ENCODE results near the gene MAGI1. TPM values are rescaled to one million over a fixed set of nuclear protein-coding genes. Genes with fewer than 3 reads are reported as not detected.
"Not testable (repeated sequence)": the region's sequence is repeated elsewhere in the genome, so short reads cannot be mapped to it uniquely, and the experiment has no call there.

The MAGI1 gene
- total RNA-seq, 2 experiments from 2014 or later = 0.29 to 4.3 TPM

GRCh38 chr3:65861718-65862117 is 177.0 kb downstream of the MAGI1 start:
- Mint-ChIP-seq H3K4me3 (no peak overlapping the region), H3K27ac (no peak overlapping the region), H3K27me3 (no peaks in the 10 kb centered on the region)

GRCh38 chr3:65859612-65860011 is 179.1 kb downstream of the MAGI1 start:
- H3K9me3 Mint-ChIP-seq (ENCODE audit: low read depth); H3K36me3 Mint-ChIP-seq; H3K27ac Mint-ChIP-seq; DNase-seq; H3K27me3 Mint-ChIP-seq; H3K4me3 Mint-ChIP-seq; H3K4me1 Mint-ChIP-seq; ATAC-seq; CTCF ChIA-PET: not testable (repeated sequence)

More at GRCh38 chr3:65861718-65862117, 177.0 kb downstream of the MAGI1 start:
- ATAC-seq (no peak), DNase-seq (no peak)
- H3K9me3 Mint-ChIP-seq (ENCODE audit: low read depth) = no peaks in the 10 kb centered on the region
- H3K4me1 Mint-ChIP-seq = no peaks in the 10 kb centered on the region
- no peaks in the 10 kb centered on the region for H3K36me3 Mint-ChIP-seq
- CTCF ChIA-PET = no interaction called here

- no peak for DNase-seq
- Mint-ChIP-seq H3K36me3 (no peaks in the 10 kb centered on the region), H3K27ac (no peak overlapping the region), H3K4me1 (no peaks in the 10 kb centered on the region), H3K4me3 (no peak overlapping the region), H3K9me3 (ENCODE audit: low read depth) (no peaks in the 10 kb centered on the region), H3K27me3 (no peaks in the 10 kb centered on the region)
- ATAC-seq = no peak
- CTCF ChIA-PET = no interaction called here
These were observed 180.0 kb downstream of the MAGI1 start for GRCh38 chr3:65858749-65859148.

GRCh38 chr3:65857327-65857726 is 181.4 kb downstream of the MAGI1 start:
- no peaks in the 10 kb centered on the region for H3K36me3 Mint-ChIP-seq
- no peak for ATAC-seq
- no peaks in the 10 kb centered on the region for H3K9me3 Mint-ChIP-seq (ENCODE audit: low read depth)
- no peak for DNase-seq
- H3K27me3 Mint-ChIP-seq = no peaks in the 10 kb centered on the region
- no peaks in the 10 kb centered on the region for H3K4me1 Mint-ChIP-seq
- H3K4me3 Mint-ChIP-seq = no peak overlapping the region
- CTCF ChIA-PET = no interaction called here
- H3K27ac Mint-ChIP-seq = no peak overlapping the region

- DNase-seq = no peak
- no peaks in the 10 kb centered on the region for H3K27me3 Mint-ChIP-seq
- H3K9me3 Mint-ChIP-seq (ENCODE audit: low read depth) = no peaks in the 10 kb centered on the region
- no peaks in the 10 kb centered on the region for H3K36me3 Mint-ChIP-seq
- no peak for ATAC-seq
- no peaks in the 10 kb centered on the region for H3K4me1 Mint-ChIP-seq
- H3K27ac Mint-ChIP-seq = no peak overlapping the region
- H3K4me3 Mint-ChIP-seq = no peak overlapping the region
- CTCF ChIA-PET = no interaction called here
These were observed 181.8 kb downstream of the MAGI1 start for GRCh38 chr3:65856907-65857306.

- no peak overlapping the region for H3K4me3 Mint-ChIP-seq
- H3K4me1 Mint-ChIP-seq = no peaks in the 10 kb centered on the region
These were observed 183.2 kb downstream of the MAGI1 start for GRCh38 chr3:65855370-65856100.

GRCh38 chr3:65854606-65855304 is 184.0 kb downstream of the MAGI1 start:
- Mint-ChIP-seq H3K27ac (no peak overlapping the region), H3K9me3 (ENCODE audit: low read depth) (peaks cover 2% of the 10 kb centered on the region), H3K27me3 (no peaks in the 10 kb centered on the region), H3K4me3 (no peak overlapping the region), H3K36me3 (no peaks in the 10 kb centered on the region), H3K4me1 (no peaks in the 10 kb centered on the region)
- CTCF ChIA-PET = no interaction called here
- no peak for ATAC-seq
- no peak for DNase-seq

More at GRCh38 chr3:65855370-65856100, 183.2 kb downstream of the MAGI1 start:
- Mint-ChIP-seq H3K36me3 (no peaks in the 10 kb centered on the region), H3K9me3 (ENCODE audit: low read depth) (peaks cover 2% of the 10 kb centered on the region), H3K27ac (no peak overlapping the region), H3K27me3 (no peaks in the 10 kb centered on the region)
- CTCF ChIA-PET = no interaction called here
- ATAC-seq (no peak), DNase-seq (no peak)

- Mint-ChIP-seq H3K36me3 (no peaks in the 10 kb centered on the region), H3K27ac (no peak overlapping the region), H3K9me3 (ENCODE audit: low read depth) (peaks cover 2% of the 10 kb centered on the region), H3K4me1 (no peaks in the 10 kb centered on the region), H3K27me3 (no peaks in the 10 kb centered on the region), H3K4me3 (no peak overlapping the region)
- ATAC-seq = no peak
- DNase-seq = no peak
- CTCF ChIA-PET = no interaction called here
These were observed 186.9 kb downstream of the MAGI1 start for GRCh38 chr3:65851827-65852226.

GRCh38 chr3:65850261-65850660 is 188.5 kb downstream of the MAGI1 start:
- no peak for DNase-seq
- H3K4me3 Mint-ChIP-seq = no peak overlapping the region
- no peak for ATAC-seq
- H3K27ac Mint-ChIP-seq = no peak overlapping the region
- CTCF ChIA-PET = no interaction called here
- H3K27me3 Mint-ChIP-seq = no peaks in the 10 kb centered on the region
- H3K4me1 Mint-ChIP-seq = no peaks in the 10 kb centered on the region
- no peaks in the 10 kb centered on the region for H3K36me3 Mint-ChIP-seq
- H3K9me3 Mint-ChIP-seq (ENCODE audit: low read depth) = peaks cover 2% of the 10 kb centered on the region

- Mint-ChIP-seq H3K4me1 (no peaks in the 10 kb centered on the region), H3K4me3 (no peak overlapping the region), H3K27ac (no peak overlapping the region), H3K9me3 (ENCODE audit: low read depth) (peaks cover 2% of the 10 kb centered on the region), H3K27me3 (no peaks in the 10 kb centered on the region), H3K36me3 (no peaks in the 10 kb centered on the region)
- no peak for DNase-seq
- CTCF ChIA-PET = no interaction called here
- ATAC-seq = no peak
These were observed 190.7 kb downstream of the MAGI1 start for GRCh38 chr3:65848024-65848423.

GRCh38 chr3:65846936-65847335 is 191.8 kb downstream of the MAGI1 start:
- CTCF ChIA-PET = no interaction called here
- no peaks in the 10 kb centered on the region for H3K4me1 Mint-ChIP-seq
- DNase-seq (no peak), ATAC-seq (no peak)
- H3K36me3 Mint-ChIP-seq = no peaks in the 10 kb centered on the region
- H3K27me3 Mint-ChIP-seq = no peaks in the 10 kb centered on the region
- peaks cover 2% of the 10 kb centered on the region for H3K9me3 Mint-ChIP-seq (ENCODE audit: low read depth)
- H3K27ac Mint-ChIP-seq = no peak overlapping the region
- H3K4me3 Mint-ChIP-seq = no peak overlapping the region

GRCh38 chr3:65844370-65844769 is 194.3 kb downstream of the MAGI1 start:
- H3K4me3 Mint-ChIP-seq = no peak overlapping the region
- no peaks in the 10 kb centered on the region for H3K4me1 Mint-ChIP-seq
- CTCF ChIA-PET = interaction anchor here (0.7 kb wide), 1 partner anchor 431 kb away, joined by 3 read pairs; no protein-coding TSS in a partner anchor
- ATAC-seq (no peak), DNase-seq (no peak)
- no peaks in the 10 kb centered on the region for H3K36me3 Mint-ChIP-seq
- H3K9me3 Mint-ChIP-seq (ENCODE audit: low read depth) = no peaks in the 10 kb centered on the region
- H3K27ac Mint-ChIP-seq = no peak overlapping the region
- H3K27me3 Mint-ChIP-seq = no peaks in the 10 kb centered on the region

GRCh38 chr3:65843732-65844131 is 195.0 kb downstream of the MAGI1 start:
- no peaks in the 10 kb centered on the region for H3K27me3 Mint-ChIP-seq
- CTCF ChIA-PET = no interaction called here
- no peaks in the 10 kb centered on the region for H3K36me3 Mint-ChIP-seq
- ATAC-seq (no peak), DNase-seq (no peak)
- H3K27ac Mint-ChIP-seq = no peak overlapping the region
- H3K4me1 Mint-ChIP-seq = no peaks in the 10 kb centered on the region
- no peaks in the 10 kb centered on the region for H3K9me3 Mint-ChIP-seq (ENCODE audit: low read depth)
- no peak overlapping the region for H3K4me3 Mint-ChIP-seq

- Mint-ChIP-seq H3K9me3 (ENCODE audit: low read depth) (no peaks in the 10 kb centered on the region), H3K27me3 (no peaks in the 10 kb centered on the region), H3K4me3 (no peak overlapping the region), H3K36me3 (no peaks in the 10 kb centered on the region), H3K4me1 (no peaks in the 10 kb centered on the region), H3K27ac (no peak overlapping the region)
- ATAC-seq = no peak
- CTCF ChIA-PET = no interaction called here
- no peak for DNase-seq
These were observed 201.1 kb downstream of the MAGI1 start for GRCh38 chr3:65837604-65838003.
